H1 (cell line): ENCODE measurements around the gene WFDC1.

Experiments
- BCL11A ChIP-seq, 2 experiments: IDR thresholded peaks; one replicate each; pipeline ENCODE4 v1.6.1; 2011; ENCODE audit warnings: low read depth in 2 of 2, low read length in 2 of 2, mild to moderate bottlenecking in 2 of 2
- CEBPB ChIP-seq: IDR thresholded peaks from 2 replicates; pipeline ENCODE4 v1.6.1; 2012; ENCODE audit warnings: low read depth, low read length
- CHD2 ChIP-seq: IDR thresholded peaks from 2 replicates; pipeline ENCODE4 v1.6.1; 2012; ENCODE audit warnings: low read length, improper control_type of control experiment
- EP300 ChIP-seq, 2 experiments: IDR thresholded peaks; 1 replicate in 1 of 2; 2 replicates in 1 of 2; pipeline ENCODE4 v1.6.1; 2011 to 2012; ENCODE audit warnings: low read depth in 2 of 2, low read length in 2 of 2, mild to moderate bottlenecking in 2 of 2, borderline replicate concordance in 1 of 2, inconsistent platforms in 1 of 2, moderate library complexity in 1 of 2
- JUND ChIP-seq: IDR thresholded peaks from 2 replicates; pipeline ENCODE4 v1.6.1; 2011; ENCODE audit warnings: mild to moderate bottlenecking, improper control_type of control experiment, low read length
- SP1 ChIP-seq: IDR thresholded peaks from 2 replicates; pipeline ENCODE4 v1.6.1; 2011; ENCODE audit warnings: low read depth, low read length
- SP2 ChIP-seq: IDR thresholded peaks from 2 replicates; pipeline ENCODE4 v1.6.1; 2012; ENCODE audit warnings: mild to moderate bottlenecking, low read length, inconsistent platforms
- YY1 ChIP-seq: IDR thresholded peaks from 2 replicates; pipeline ENCODE4 v1.6.1; 2011; ENCODE audit warnings: low read depth, mild to moderate bottlenecking, low read length
- TF ChIP-seq, protein P1 (sequence below), 3 experiments: IDR thresholded peaks; 1 replicate in 2 of 3; 2 replicates in 1 of 3; pipeline versions ENCODE4 v1.5.1 to v1.6.1; 2011; ENCODE audit warnings: low read length in 3 of 3, mild to moderate bottlenecking in 3 of 3, inconsistent platforms in 2 of 3, low read depth in 1 of 3, moderate library complexity in 1 of 3; ENCODE audit not compliant: insufficient read depth in 1 of 3; ENCODE audit errors: control extremely low read depth in 1 of 3

DNA sequence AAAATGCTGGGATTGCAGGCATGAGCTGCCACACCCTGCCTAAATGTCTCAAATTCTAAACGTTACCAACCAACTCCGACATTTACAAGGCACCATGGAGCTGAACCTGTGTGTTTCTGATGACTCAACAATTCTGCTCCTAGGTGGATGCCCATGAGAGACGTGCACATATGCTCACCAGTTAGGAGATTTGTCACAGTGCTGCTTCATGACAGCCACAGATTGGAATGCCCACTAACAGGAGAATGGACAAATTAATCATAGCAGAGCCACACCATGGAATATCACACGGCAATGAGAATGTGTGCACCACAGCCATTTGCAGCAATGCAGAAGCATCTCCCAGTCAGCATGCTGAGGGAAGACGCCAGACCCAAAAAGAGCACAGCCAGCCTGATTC is 46.8 kb upstream of the WFDC1 start:
- no peak for TF ChIP-seq JUND
- TF ChIP-seq, protein P1, sequence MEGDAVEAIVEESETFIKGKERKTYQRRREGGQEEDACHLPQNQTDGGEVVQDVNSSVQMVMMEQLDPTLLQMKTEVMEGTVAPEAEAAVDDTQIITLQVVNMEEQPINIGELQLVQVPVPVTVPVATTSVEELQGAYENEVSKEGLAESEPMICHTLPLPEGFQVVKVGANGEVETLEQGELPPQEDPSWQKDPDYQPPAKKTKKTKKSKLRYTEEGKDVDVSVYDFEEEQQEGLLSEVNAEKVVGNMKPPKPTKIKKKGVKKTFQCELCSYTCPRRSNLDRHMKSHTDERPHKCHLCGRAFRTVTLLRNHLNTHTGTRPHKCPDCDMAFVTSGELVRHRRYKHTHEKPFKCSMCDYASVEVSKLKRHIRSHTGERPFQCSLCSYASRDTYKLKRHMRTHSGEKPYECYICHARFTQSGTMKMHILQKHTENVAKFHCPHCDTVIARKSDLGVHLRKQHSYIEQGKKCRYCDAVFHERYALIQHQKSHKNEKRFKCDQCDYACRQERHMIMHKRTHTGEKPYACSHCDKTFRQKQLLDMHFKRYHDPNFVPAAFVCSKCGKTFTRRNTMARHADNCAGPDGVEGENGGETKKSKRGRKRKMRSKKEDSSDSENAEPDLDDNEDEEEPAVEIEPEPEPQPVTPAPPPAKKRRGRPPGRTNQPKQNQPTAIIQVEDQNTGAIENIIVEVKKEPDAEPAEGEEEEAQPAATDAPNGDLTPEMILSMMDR (IDR thresholded peaks at IDR 0.05; ENCODE audit: control extremely low read depth in 1 of 3, insufficient read depth in 1 of 3, low read depth in 1 of 3, low read length in 3 of 3), result no peak
- no peak for TF ChIP-seq SP1
- TF ChIP-seq CEBPB, result no peak
- no peak for TF ChIP-seq BCL11A (IDR thresholded peaks at IDR 0.05; ENCODE audit: low read depth in 2 of 2, low read length in 2 of 2)
- no peak for TF ChIP-seq SP2
- no peak for TF ChIP-seq EP300 (IDR thresholded peaks at IDR 0.05; ENCODE audit: borderline replicate concordance in 1 of 2, low read depth in 2 of 2, low read length in 2 of 2)
- TF ChIP-seq YY1, result no peak
- no peak for TF ChIP-seq CHD2
